Measurements from ENCODE around the gene LRP1.

Gene LRP1

DNA sequence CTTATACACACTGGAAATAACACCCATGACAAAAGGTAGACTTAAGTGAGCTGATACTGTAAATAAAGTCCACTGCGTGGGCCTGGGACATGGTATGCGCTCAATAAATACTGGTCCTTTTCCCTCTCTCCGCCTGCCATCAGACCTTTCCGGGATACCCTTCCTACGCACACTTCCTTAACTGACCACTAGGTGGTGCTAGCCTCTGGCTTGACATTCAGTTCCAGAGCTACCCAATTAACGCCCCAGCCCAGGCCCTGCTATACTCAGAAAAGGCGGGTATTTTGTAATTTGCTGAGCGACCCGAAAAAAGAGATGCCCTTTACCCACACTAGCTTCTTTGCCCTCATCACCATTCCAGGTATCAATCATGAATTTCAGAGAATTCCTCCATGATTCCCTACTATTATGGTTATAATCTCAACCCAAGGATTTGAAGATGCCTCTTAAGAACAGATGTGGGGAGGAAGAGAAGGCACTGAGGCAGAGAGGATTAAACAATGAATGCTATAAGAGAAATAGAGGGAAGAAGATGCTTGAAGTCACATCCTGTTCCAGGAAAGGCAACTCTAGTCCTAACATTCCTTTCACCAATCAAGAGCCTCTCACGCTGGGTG, 3.9 kb upstream of the LRP1 start:
- TF ChIP-seq CTCF (IDR thresholded peaks at IDR 0.05; ENCODE audit: control insufficient read depth, extremely low read depth, insufficient read depth), result peak; percentile 88
- DNase-seq (ENCODE audit: low read depth), result no peak
- no peak overlapping the region for H3K4me3 ChIP-seq (ENCODE audit: low read depth, low read length)

GRCh38 chr12:57126061-57126460, 2.2 kb upstream of the LRP1 start:
- no peak overlapping the region for H3K4me3 ChIP-seq (ENCODE audit: low read depth, low read length)
- no peak for DNase-seq (ENCODE audit: low read depth)
- TF ChIP-seq CTCF (IDR thresholded peaks at IDR 0.05; ENCODE audit: control insufficient read depth, extremely low read depth, insufficient read depth), result no peak

DNA sequence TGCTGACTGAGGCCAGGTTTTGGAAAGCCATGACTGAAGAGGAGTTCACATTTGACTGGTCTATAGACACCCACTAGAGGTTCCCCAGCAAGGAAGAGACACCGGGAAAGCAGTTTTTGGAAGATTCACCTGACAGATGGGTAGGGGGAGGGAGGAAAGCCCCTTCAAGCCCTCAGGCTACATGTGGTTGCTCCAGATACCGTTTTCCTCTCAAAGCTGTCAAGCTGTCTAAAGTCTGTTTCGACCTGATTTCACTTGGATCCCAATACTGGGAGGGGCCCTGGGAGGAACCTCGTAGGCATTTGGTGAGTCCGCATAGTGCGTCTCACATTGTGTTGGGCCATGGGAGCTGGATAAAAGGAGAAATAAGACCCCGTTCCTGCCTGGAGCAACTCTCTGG, 1.7 kb upstream of the LRP1 start:
- H3K4me3 ChIP-seq (ENCODE audit: low read depth, low read length), result peak overlapping the region; percentile 88
- TF ChIP-seq CTCF (IDR thresholded peaks at IDR 0.05; ENCODE audit: control insufficient read depth, extremely low read depth, insufficient read depth), result no peak
- DNase-seq (ENCODE audit: low read depth), result no peak

DNA sequence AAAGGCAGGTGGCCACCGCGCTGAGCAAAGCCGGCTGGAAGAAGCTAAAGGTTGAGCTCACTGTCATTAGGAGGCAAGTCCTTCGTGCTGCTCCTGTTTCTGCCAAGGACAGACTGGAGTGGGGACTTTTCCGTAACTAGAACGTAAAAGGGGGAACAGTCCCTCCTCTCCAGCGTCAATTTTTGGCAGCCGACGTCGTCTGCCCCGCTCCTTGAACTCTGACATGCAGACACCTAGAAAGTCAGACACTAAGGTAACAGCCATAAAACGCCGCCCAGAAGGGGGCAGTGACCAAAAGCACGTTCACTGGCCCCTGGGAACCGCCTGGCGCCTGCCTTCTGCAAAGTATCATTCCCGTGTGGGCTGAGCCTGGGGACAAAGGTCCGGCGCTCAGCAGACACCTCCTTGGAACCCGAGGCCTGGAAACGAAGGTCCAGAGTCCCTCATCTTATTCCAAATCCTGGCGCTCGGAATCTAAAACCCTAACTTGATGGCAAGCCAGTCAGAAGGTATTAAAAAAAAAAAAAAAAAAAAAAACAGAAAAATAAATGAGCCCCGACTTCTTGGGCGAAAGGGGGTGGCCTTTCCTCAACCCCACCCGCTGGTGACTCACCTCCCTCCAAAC, 1.1 kb upstream of the LRP1 start:
- H3K4me3 ChIP-seq (ENCODE audit: low read depth, low read length), result peak overlapping the region; percentile 88
- TF ChIP-seq CTCF (IDR thresholded peaks at IDR 0.05; ENCODE audit: control insufficient read depth, extremely low read depth, insufficient read depth), result peak; percentile 34
- peak; percentile 53 for DNase-seq (ENCODE audit: low read depth)

DNA sequence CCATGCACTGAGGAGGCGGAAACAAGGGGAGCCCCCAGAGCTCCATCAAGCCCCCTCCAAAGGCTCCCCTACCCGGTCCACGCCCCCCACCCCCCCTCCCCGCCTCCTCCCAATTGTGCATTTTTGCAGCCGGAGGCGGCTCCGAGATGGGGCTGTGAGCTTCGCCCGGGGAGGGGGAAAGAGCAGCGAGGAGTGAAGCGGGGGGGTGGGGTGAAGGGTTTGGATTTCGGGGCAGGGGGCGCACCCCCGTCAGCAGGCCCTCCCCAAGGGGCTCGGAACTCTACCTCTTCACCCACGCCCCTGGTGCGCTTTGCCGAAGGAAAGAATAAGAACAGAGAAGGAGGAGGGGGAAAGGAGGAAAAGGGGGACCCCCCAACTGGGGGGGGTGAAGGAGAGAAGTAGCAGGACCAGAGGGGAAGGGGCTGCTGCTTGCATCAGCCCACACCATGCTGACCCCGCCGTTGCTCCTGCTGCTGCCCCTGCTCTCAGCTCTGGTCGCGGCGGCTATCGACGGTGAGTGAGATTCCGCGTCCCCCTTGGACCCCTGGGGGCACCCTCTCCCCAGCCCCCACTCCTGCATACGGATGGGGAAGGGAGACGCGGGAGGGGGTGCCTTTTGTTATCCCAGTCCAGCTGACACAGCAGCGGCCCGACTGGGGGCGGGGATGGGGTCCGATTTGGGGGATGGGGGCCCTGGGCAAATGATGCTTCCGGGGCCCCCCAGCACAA, 400 bp downstream of the LRP1 start:
- peak overlapping the region; percentile 88 for H3K4me3 ChIP-seq (ENCODE audit: low read depth, low read length)
- TF ChIP-seq CTCF (IDR thresholded peaks at IDR 0.05; ENCODE audit: control insufficient read depth, extremely low read depth, insufficient read depth), result no peak
- no peak for DNase-seq (ENCODE audit: low read depth)

- H3K4me3 ChIP-seq (ENCODE audit: low read depth, low read length), result no peak overlapping the region
- TF ChIP-seq CTCF (IDR thresholded peaks at IDR 0.05; ENCODE audit: control insufficient read depth, extremely low read depth, insufficient read depth), result no peak
- DNase-seq (ENCODE audit: low read depth), result no peak
Measured at GRCh38 chr12:57129321-57129842, 1.1 kb downstream of the LRP1 start.

Data from LNCaP clone FGC (cell line).